ENCODE data around the gene ZMYM3.
A peak's percentile ranks its signal among the peaks of the same experiment; 100 is the strongest.
"Not testable (repeated sequence)": the region's sequence is repeated elsewhere in the genome, so short reads cannot be mapped to it uniquely, and the experiment has no call there.

Gene ZMYM3

DNA sequence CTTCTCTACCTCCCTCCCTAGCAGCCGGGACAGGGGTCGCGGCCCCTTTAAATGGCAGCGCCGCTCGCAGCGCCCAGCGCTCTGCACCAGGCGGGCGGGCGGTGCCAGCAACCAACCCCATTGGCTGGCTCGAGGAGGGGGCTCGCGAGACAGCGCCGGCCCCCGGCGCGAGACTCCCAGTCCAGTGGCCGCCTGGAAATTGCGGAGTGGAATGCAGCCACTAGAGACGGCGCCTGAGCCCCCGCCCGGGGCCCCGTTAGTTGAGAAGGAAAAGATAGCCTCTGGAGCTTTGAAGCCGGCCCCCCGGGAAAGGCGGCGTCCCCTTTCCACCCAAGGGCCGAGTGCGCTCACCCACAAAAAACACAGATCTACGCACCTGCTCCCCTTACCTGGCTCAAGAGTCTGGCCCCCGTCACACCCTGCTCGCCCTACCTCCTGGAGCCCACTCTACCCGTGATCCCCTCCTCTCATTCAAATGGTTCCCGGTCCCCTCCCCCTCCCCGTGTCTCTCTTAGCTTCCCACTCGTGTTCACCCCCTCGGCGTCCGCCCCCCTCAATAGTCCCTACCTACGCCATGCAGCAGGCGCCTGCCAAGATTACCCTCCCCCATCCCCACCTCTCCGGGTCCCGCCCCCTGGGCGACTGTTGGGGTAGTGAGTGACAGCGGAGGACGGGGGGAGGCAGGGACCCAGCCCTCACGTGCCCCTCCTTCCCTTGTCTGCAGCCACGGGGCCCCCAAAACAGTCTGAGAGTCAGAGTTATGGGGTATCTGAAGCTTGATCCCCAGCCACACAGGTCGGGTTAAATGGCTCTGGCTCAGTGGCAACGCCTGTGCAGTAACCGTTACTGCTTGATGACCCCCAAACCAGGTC is at the start of gene ZMYM3:
TSS of gene ZMYM3 (minus strand) at position 49 of the 872 bp plus-strand sequence. CDS start 885 bp downstream, outside the sequence.
- TF ChIP-seq, protein P1, sequence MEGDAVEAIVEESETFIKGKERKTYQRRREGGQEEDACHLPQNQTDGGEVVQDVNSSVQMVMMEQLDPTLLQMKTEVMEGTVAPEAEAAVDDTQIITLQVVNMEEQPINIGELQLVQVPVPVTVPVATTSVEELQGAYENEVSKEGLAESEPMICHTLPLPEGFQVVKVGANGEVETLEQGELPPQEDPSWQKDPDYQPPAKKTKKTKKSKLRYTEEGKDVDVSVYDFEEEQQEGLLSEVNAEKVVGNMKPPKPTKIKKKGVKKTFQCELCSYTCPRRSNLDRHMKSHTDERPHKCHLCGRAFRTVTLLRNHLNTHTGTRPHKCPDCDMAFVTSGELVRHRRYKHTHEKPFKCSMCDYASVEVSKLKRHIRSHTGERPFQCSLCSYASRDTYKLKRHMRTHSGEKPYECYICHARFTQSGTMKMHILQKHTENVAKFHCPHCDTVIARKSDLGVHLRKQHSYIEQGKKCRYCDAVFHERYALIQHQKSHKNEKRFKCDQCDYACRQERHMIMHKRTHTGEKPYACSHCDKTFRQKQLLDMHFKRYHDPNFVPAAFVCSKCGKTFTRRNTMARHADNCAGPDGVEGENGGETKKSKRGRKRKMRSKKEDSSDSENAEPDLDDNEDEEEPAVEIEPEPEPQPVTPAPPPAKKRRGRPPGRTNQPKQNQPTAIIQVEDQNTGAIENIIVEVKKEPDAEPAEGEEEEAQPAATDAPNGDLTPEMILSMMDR (IDR thresholded peaks at IDR 0.05; ENCODE audit: low read depth, low read length): no peak
- peak within 1 kb of the TSS; percentile 74 for H3K4me3 ChIP-seq (ENCODE audit: low read depth, low read length)

DNA sequence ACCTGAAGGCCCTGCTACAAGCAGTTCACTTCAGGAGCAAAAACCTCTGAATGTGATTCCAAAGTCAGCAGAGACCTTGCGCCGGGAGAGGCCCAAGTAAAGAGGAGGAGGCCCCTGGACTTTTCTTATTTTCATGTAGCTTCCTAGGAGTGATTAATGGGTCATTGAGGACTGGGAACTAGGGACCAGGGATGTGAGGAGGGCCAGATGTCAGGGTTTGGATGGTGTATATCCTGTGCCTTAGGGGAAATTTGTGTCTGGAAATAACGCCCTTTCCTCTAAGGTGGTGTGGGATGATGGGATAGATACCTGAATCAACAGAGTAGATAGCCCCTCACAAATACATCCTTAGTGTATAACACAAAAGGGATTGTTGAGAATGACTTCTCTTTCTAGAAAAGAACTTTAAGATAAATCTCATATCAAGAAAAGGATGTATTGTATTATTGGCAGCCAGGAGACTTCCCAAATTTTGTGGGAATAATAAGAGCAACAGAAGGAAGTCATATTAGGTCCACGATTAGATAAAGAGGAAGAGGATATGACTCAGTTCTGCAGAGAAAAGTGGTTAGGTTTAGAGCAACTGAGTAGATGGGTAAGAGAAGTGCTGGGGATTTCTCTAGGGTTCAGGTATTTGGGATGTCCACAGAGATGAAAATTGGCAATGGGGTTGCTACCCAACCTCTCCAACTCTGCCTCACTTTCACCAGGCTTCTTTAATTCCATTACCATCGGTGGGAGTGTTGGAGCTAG is 48.7 kb upstream of the ZMYM3 start:
- TF ChIP-seq, protein P1 (IDR thresholded peaks at IDR 0.05; ENCODE audit: low read depth, low read length): no peak
- no peak overlapping the region for H3K4me3 ChIP-seq (ENCODE audit: low read depth, low read length)

DNA sequence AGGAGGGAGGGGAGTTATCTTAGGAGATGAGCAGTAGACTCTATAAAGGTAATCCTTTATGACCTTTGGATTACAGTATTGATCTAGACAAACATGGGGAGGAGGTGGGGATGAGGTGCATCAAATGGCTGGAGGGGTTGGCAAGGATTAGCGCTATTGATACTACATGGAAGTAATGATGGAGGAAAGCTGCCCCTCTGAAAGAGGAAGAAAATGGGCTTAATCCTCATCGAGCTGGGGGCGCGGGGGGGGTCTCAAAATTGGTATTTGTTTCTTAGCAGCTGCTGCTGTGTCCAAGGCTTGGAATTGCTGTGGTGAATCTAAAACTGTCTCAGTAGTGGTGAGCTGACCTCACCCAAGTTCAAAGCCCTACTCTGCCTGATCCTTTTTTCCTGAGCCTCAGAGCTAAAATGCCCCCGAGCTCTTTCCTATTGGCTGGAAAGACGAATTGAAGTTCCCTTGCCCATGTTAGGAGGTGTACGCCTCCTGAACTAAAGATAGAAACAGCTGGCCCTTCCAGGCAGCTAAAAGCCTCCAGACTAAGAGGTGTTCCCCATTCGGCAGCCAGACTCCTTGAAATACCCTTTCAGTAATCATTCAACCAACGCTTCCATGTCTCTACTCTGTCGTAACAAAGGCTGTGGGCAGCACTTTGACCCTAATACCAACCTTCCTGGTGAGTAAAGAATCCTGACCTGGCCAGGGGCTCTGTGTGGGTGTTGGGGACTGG is 47.4 kb upstream of the ZMYM3 start, which contains the start of gene ITGB1BP2:
TSS of gene ITGB1BP2 (plus strand) at position 556 of the 730 bp plus-strand sequence. CDS start at position 613, 57 bp downstream.
- H3K4me3 ChIP-seq (ENCODE audit: low read depth, low read length): no peak within 1 kb of the TSS
- TF ChIP-seq, protein P1 (IDR thresholded peaks at IDR 0.05; ENCODE audit: low read depth, low read length): no peak

- not testable (repeated sequence) for H3K4me3 ChIP-seq (ENCODE audit: low read depth, low read length)
Observed at GRCh38 chrX:71300495-71300894, 46.6 kb upstream of the ZMYM3 start.

GRCh38 chrX:71300064-71300463 is 46.1 kb upstream of the ZMYM3 start:
- H3K4me3 ChIP-seq (ENCODE audit: low read depth, low read length): not testable (repeated sequence)

DNA sequence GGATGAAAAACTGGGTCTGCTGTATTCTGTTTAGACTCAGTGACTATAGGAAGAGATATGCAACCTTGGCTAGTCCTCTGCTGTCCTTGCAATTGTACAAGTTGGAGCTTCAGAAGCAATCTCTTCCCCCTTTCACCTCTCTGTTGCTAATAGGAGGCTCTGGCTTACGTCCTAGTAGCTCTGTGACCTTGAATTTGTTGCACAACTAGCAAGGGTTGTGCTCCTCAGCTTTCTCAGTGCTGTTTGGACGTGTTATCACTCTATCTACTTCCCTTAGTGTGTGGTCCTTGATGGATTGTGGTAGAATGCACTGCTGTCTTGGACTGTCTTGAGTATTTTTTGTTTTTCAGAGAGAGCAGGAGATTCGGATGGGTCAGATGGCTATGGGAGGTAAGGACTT is 44.2 kb upstream of the ZMYM3 start:
- TF ChIP-seq, protein P1 (IDR thresholded peaks at IDR 0.05; ENCODE audit: low read depth, low read length): no peak
- H3K4me3 ChIP-seq (ENCODE audit: low read depth, low read length): no peak overlapping the region

DNA sequence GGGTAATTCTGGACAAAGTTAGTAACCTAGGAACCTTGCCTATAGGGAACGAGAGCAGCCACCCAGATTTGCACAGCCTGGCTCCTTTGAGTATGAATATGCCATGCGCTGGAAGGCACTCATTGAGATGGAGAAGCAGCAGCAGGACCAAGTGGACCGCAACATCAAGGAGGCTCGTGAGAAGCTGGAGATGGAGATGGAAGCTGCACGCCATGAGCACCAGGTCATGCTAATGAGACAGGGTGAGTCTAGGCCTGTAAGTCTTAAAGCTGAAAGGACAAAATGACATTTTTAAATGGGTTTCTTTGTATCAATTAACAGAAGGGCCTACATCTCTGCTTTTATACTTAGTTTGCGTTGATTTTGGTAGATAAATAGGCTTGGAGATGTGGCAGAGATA is 42.9 kb upstream of the ZMYM3 start:
- no peak overlapping the region for H3K4me3 ChIP-seq (ENCODE audit: low read depth, low read length)
- TF ChIP-seq, protein P1 (IDR thresholded peaks at IDR 0.05; ENCODE audit: low read depth, low read length): no peak
